HG03575 (cell line): ENCODE data around the gene SFT2D2.
A peak's percentile ranks its signal among the peaks of the same experiment; 100 is the strongest.
"Not testable (repeated sequence)": the region's sequence is repeated elsewhere in the genome, so short reads cannot be mapped to it uniquely, and the experiment has no call there.

Source experiments
- ATAC-seq: cut with Tn5 transposase; IDR thresholded peaks from one replicate; pipeline ENCODE4 v1.9.1; 2021; ENCODE audit not compliant: unreplicated experiment, insufficient number of reproducible peaks, low FRiP score; ENCODE audit errors: extremely low read depth

The SFT2D2 gene

DNA sequence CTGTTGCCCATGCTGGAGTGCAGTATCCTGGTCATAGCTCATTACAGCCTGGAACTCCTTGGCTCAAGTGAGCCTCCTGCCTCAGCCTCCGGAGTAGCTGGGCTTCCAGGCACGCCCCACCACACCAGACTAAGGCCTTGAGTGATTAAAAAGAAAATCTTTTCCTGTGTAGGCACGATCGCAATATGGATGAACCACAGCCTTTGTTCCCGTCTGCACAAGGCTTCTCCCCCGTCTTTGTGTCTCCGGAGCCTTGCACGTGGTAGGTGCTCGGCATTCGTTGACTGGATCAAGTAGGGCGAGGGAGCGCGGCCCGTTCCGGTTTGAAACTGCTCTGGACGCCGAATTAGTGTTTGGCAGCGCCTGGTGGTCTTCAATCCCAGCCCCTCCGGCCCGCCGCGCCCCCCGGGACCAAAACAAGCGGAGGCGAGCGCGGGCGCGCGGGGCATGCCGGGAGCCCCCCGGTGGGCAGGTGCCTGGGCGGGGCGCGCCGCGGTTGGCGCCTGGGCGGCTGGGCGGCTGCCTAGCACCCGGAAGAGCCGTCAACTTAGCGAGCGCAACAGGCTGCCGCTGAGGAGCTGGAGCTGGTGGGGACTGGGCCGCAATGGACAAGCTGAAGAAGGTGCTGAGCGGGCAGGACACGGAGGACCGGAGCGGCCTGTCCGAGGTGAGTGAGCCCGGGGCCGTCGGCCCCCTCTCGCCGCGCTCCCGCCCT, at the start of gene SFT2D2:
Gene SFT2D2, plus strand, starts transcription at position 529 of the 715 bp plus-strand sequence. Its CDS starts 76 bp downstream, at position 605.
- no peak for ATAC-seq

DNA sequence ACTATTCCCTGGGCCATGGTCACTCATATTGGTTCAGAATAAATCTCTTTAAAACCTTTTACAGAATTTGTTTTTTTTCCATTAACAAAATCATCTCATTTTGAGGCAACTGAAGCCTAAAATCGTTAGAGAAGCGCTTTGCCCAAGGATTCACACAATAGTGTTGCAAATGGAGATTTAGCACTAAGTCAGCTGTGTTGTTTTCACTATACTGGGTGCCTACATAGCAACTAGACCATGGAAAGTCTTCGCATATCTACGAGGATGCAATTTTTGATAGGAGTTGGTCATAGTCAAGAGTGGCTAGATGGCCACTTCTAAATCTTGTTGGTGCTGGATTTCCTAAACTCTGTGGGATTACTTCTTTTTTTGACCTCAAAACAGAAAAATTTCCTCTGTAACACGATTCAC, 47.6 kb upstream of the SFT2D2 start:
- ATAC-seq = no peak

GRCh38 chr1:168178638-168179437, 47.0 kb upstream of the SFT2D2 start, which contains the start of gene TIPRL:
TSS of gene TIPRL (plus strand) at chr1:168178962. CDS start at chr1:168179078, 116 bp downstream.
- peak; percentile 43 for ATAC-seq

DNA sequence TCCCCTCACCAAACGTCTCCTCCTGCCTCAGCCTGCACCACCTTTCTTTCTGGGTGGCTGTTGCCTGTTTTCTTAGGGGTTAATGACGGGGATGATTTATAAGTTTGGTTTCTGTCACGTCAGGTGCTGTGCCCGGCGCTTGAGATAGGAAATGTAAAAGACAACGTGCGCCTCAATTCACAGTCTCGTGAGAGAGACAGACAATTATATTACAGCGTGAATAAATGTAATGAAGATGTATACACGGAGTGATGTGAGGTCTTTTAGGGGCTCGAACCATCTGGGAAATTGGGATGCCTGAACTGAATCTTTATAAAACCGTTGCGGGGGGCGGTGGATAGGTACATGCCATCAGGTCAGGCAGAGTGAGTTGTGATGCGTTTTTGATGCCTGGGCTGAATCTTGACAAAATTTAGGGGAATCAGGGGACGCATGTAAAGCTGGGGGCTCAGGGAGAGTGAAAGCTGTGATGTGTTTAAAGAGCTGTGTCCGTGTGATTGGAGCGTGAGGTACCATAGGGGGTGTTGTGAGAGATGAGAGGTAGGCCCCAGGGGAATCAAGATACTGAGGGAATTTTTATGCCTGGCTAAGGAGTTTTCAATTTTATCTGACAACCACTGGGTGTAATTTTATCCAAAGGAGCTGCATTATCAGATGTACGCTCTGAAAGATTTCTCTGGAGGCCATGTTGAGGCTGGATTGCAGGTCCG, 46.2 kb upstream of the SFT2D2 start:
- ATAC-seq = no peak

GRCh38 chr1:168180148-168180524, 45.7 kb upstream of the SFT2D2 start:
- no peak for ATAC-seq

DNA sequence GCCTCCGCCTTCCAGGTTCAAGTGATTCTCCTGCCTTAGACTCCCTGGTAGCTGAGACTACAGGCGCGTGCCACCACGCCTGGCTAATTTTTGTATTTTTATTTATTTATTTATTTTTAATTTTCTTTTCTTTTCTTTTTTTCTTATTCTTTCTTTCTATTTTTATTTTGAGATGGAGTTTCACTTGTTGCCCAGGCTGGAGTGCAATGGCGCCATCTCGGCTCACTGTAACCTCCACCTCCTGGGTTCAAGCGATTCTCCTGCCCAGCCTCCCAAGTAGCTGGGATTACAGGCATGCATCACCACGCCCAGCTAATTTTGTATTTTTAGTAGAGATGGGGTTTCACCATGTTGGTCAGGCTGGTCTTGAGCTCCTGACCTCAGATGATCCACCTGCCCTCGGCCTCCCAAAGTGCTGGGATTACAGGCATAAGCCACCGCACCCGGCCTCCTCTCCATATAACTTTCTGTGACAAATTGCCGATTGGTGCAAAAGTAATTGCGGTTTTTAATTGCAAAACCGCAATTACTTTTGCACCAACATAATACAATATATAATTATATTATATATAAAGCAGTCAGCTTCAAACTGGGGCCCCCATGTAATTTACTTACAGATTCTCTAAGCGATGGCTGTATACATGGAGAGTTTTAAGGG, 44.6 kb upstream of the SFT2D2 start:
- not testable (repeated sequence) for ATAC-seq

- ATAC-seq = no peak
Measured at GRCh38 chr1:168187177-168187576, 38.6 kb upstream of the SFT2D2 start.

DNA sequence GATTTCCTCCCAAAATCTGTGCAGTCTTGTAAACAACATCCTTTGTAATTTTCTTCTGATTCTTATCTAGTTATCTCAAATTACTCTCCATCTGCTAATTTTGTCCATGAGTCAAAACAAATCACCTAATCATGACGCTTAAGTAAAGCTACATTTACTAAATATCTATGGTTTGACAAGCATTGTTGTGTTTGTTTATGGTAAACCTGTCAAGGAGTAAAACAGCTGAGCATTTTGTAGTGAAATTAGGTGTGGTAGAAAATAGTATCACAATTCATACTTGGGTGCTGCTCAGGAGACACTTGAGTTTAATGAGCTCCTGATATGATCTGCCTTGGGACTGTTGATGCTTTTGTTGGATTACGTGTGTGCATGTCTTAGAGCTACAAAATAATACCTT, 35.4 kb upstream of the SFT2D2 start:
- no peak for ATAC-seq

DNA sequence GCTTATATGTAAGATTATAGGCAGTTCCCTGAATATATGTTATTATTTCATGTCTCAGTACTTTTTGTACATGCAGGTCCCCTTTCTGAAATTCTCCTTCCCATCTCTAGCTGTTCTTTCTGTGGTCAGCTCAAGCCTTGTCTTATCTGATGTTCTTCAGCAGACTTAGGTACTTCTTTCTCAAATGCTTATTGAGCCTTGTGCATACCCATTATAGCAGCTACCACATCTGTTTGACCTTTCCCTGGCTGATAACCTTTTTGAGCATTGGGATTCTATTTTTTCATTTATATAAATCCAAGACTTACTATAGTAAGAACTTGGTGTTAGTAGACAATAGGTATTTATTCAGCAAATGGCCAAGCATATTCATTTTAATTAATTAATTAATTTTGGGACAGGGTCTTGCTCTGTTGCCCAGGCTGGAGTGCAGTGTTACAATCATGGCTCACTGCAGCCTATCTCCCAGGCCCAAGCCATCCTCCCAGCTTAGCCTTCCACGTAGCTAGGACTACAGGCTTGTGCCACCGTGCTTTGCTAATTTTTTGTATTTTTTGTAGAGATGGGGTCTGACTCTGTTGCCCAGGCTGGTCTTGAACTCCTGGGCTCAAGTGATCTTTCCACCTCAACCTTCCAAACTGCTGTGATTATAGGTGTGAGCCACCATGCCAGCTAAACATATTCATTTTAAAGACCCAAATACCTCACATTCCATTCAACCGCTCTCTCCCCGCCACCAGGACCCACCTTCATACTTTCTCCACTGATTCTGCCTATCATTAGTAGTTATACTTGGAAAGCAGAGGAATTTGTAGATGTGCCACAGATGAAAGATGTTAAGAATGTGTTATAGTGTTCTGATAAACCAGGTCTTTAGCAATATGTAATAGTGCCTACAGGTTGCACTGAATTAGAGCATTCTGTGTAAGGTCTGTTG, 30.3 kb upstream of the SFT2D2 start:
- ATAC-seq = no peak

GRCh38 chr1:168199056-168199455, 26.7 kb upstream of the SFT2D2 start:
- no peak for ATAC-seq

DNA sequence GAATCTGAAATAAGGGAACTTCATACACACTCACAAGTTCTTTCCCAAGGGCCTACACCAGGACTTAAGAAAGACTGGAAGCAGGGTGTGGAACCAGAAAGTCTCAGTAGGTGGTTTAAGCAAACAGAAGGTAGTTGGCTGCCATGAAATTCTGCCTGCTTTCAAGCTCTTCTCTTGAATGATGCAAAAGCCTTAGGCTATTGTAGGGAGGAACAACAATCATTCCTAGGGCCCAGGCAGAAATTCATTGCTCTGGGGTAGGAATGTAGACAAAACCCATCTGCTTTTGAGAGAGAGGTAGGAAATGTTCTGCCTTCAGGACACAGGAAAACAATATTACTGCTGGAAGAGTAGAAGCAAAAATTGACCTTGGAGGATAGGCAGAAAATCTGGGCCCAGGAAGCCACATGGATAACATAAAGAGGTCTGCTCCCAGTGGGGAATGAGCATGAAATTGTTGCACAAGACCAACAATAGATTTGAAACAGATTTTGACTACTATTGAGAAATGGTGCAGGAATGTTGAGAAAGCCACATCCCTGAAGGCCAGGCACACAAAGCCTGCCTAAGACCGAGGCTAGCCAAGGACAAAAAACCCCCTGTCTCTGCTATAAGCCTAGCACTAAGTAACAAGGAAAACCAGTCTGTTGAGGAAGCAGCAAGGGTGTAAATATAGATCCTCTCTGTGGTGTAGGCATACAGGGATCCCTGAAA, 22.7 kb upstream of the SFT2D2 start:
- ATAC-seq = no peak

GRCh38 chr1:168206111-168206510, 19.7 kb upstream of the SFT2D2 start:
- ATAC-seq = no peak

DNA sequence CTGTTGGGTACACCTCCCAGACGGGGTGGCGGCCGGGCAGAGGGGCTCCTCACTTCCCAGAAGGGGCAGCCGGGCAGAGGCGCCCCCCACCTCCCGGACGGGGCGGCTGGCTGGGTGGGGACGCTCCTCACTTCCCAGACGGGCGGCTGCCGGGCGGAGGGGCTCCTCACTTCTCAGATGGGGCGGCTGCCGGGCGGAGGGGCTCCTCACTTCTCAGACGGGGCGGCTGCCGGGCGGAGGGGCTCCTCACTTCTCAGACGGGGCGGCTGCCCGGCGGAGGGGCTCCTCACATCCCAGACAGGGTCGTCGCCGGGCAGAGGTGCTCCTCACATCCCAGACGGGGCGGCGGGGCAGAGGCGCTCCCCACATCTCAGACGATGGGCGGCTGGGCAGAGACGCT, 18.1 kb upstream of the SFT2D2 start:
- ATAC-seq = not testable (repeated sequence)

DNA sequence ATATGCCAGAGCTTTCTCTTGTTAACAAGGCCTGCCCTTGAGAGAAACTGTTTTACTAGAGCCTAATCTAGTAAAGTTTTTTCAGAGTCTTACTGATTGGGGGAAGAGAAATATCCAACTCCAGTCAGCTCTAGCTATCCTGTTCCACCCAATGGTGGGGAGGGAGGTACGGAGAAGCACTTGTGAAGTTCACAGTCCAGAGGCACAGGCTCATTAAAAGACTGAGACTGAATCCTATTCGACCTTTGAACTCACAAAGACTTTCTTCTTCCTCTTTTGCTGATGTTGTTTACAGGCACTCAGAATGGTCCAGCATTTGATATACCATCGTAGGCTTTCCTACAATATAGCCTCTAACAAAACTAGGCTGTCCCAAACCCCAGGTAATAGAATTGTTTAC, 15.5 kb upstream of the SFT2D2 start:
- no peak for ATAC-seq

DNA sequence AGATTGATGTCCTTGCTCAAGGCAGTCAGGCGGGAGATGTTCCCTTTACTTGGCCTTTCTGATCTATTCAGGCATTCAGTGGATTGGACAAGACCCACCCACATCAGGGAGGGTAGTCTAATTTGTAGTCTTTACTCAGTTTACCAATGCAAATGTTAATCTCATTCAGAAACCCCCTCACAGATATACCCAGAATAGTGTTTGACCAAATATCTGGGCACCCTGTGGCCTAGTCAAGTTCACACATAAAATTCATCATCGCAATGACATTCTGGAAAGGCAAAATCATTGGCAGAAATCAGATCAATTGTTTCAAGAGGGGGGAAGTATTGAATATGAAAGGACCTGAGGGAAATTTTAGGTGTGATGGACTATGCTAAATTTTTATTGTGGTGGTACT, 12.5 kb upstream of the SFT2D2 start:
- no peak for ATAC-seq

DNA sequence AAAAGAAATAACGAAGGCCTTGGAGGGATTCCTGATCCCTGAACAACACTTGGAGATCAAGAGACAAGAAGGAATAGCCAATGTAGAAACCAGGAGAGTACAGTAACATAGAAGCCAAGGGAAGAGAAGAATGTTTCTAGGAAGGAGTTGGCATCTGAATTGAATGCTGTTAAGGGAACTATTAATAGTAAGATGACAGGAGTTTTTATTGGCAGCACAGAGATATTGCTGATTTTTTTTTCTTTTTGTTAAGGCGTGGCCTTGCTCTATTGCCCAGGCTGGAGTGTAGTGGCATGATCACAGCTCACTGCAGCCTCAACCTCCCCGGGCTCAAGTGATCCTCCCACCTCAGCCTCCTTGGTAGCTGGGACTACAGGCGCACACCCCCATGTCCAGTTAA, 9.6 kb upstream of the SFT2D2 start:
- ATAC-seq = no peak

- no peak for ATAC-seq
Measured at GRCh38 chr1:168217664-168218063, 8.1 kb upstream of the SFT2D2 start.

DNA sequence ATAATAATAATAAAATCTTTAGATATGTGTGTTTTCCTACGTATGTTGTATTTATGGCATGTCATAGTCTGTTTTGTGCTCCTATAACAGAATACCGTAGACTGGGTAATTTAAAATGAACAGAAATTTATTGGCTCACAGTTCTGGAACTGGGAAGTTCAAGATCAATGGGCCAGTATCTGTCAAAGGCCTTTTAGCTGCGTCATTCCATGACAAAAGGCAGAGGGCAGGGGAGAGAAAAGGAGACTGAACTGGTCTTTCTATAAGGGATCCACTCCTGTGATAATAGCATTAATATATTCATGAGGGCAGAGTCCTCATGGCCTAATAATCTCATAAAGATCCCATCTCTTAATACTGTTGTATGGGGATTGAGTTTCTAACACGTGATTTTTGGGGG, 7.1 kb upstream of the SFT2D2 start:
- no peak for ATAC-seq
